HepG2 (cell line): Measurements from ENCODE around the gene ANKRD10. TPM values are rescaled to one million over a fixed set of nuclear protein-coding genes. Genes with fewer than 3 reads are reported as not detected.
A peak's percentile ranks its signal among the peaks of the same experiment; 100 is the strongest.

Experiments
- ARNT ChIP-seq: fragments of 450-650 bp; IDR thresholded peaks from 2 replicates; pipeline ENCODE4 v1.6.1; 2017
- ASH2L ChIP-seq: fragments of 300-600, 200-600 bp; sonication (generic); IDR thresholded peaks from 2 replicates; pipeline ENCODE4 v1.7.0; 2017; ENCODE audit warnings: low read depth, mild to moderate bottlenecking, moderate library complexity, mixed read lengths, low read length; ENCODE audit not compliant: insufficient read length
- CENPX ChIP-seq: sonication (generic); formaldehyde crosslinking; IDR thresholded peaks from 2 replicates; pipeline ENCODE4 v1.9.0; 2021; ENCODE audit warnings: mild to moderate bottlenecking, missing genetic modification reagents, moderate library complexity
- GPN1 ChIP-seq: sonication (generic); formaldehyde crosslinking; IDR thresholded peaks from 2 replicates; pipeline ENCODE4 v1.5.1; 2020; ENCODE audit warnings: missing genetic modification reagents, borderline replicate concordance
- RORA ChIP-seq: sonication (generic); formaldehyde crosslinking; IDR thresholded peaks from 2 replicates; pipeline ENCODE4 v1.5.0; 2020; ENCODE audit warnings: mild to moderate bottlenecking, missing genetic modification reagents, moderate library complexity
- SIX4 ChIP-seq: sonication (generic); formaldehyde crosslinking; IDR thresholded peaks from 2 replicates; pipeline ENCODE4 v1.4.0; 2020; ENCODE audit warnings: missing genetic modification reagents
- STAT6 ChIP-seq: sonication (generic); formaldehyde crosslinking; IDR thresholded peaks from 2 replicates; pipeline ENCODE4 v1.4.0; 2020; ENCODE audit warnings: missing genetic modification reagents, mild to moderate bottlenecking, borderline replicate concordance
- THAP7 ChIP-seq: sonication (generic); formaldehyde crosslinking; IDR thresholded peaks from 2 replicates; pipeline ENCODE4 v1.8.1; 2023; ENCODE audit warnings: mild to moderate bottlenecking, missing genetic modification reagents
- ZNF121 ChIP-seq: sonication (generic); formaldehyde crosslinking; IDR thresholded peaks from 2 replicates; pipeline ENCODE4 v1.5.0; 2020; ENCODE audit warnings: mild to moderate bottlenecking, missing genetic modification reagents
- ZNF17 ChIP-seq: sonication (generic); formaldehyde crosslinking; IDR thresholded peaks from 2 replicates; pipeline ENCODE4 v1.5.0; 2020; ENCODE audit warnings: mild to moderate bottlenecking, missing genetic modification reagents
- ZNF18 ChIP-seq: sonication (generic); formaldehyde crosslinking; IDR thresholded peaks from 2 replicates; pipeline ENCODE4 v1.8.0; 2022; ENCODE audit warnings: mild to moderate bottlenecking, missing genetic modification reagents; ENCODE audit not compliant: insufficient replicate concordance
- ZNF451 ChIP-seq: sonication (generic); formaldehyde crosslinking; IDR thresholded peaks from 2 replicates; pipeline ENCODE4 v1.5.0; 2020; ENCODE audit warnings: mild to moderate bottlenecking, missing genetic modification reagents
- ZSCAN30 ChIP-seq: sonication (generic); formaldehyde crosslinking; IDR thresholded peaks from 2 replicates; pipeline ENCODE4 v1.5.0; 2020; ENCODE audit warnings: mild to moderate bottlenecking, missing genetic modification reagents
- polyA plus RNA-seq, 8 experiments: library from polyadenylated mRNA; depleted of rRNA in 3 of 8; stranded (reverse) in 7 of 8; unstranded in 1 of 8; fragments of >200 nt; fragmentation: Illumina TruSeq in 4 of 8; extraction: Trizol in 4 of 8; gene quantifications; 2 replicates each; pipeline versions ENCODE4 v1.2.1 to v1.2.3, GENCODE V29; 2011 to 2016; ENCODE audit warnings: low read depth in 4 of 8, missing spikeins in 1 of 8, mixed read lengths in 1 of 8; ENCODE audit not compliant: insufficient read depth in 1 of 8
- total RNA-seq, 5 experiments: library from RNA; depleted of rRNA; stranded (reverse); fragments of >200 nt; fragmentation: Illumina TruSeq; extraction: Trizol; gene quantifications; 2 replicates each; pipeline ENCODE4 v1.2.3, GENCODE V29; 2016; ENCODE audit warnings: low read depth in 1 of 5
- TF ChIP-seq, protein P1 (sequence below): sonication (generic); formaldehyde crosslinking; IDR thresholded peaks from 2 replicates; pipeline ENCODE4 v1.4.0; 2020; ENCODE audit warnings: missing genetic modification reagents, borderline replicate concordance
- TF ChIP-seq, protein P2 (sequence below): sonication (generic); formaldehyde crosslinking; IDR thresholded peaks from 2 replicates; pipeline ENCODE4 v1.8.1; 2023; ENCODE audit warnings: mild to moderate bottlenecking, missing genetic modification reagents, borderline replicate concordance
- TF ChIP-seq, protein P3 (sequence below): sonication (generic); formaldehyde crosslinking; IDR thresholded peaks from 2 replicates; pipeline ENCODE4 v1.5.0; 2020; ENCODE audit warnings: mild to moderate bottlenecking, missing genetic modification reagents

The ANKRD10 gene
- total and polyA plus RNA-seq, 2 of the 13 experiments (the other 11 are each of a cell fraction or from before 2014, with no cell fraction given), result 108 to 115 TPM

GRCh38 chr13:110914331-110915056 lies 375 bp downstream of the ANKRD10 start (continued):
- TF ChIP-seq STAT6 (CRISPR knock-in tag) (no peak), ARNT (no peak), ZNF121 (CRISPR knock-in tag) (no peak), SIX4 (0 out of 2 replicates have a peak, but pooled peaks have one; percentile 10), ZNF451 (peak; percentile 74; the same call in 1 of the 2 replicates), ZSCAN30 (CRISPR knock-in tag) (0 out of 2 replicates have a peak, but pooled peaks have one; percentile 41), GPN1 (CRISPR knock-in tag) (no peak), THAP7 (CRISPR knock-in tag) (no peak), CENPX (no peak), ASH2L (peak; percentile 82), ZNF18 (CRISPR knock-in tag) (no peak), RORA (CRISPR knock-in tag) (no peak), ZNF17 (CRISPR knock-in tag) (no peak)
- TF ChIP-seq, protein P1, sequence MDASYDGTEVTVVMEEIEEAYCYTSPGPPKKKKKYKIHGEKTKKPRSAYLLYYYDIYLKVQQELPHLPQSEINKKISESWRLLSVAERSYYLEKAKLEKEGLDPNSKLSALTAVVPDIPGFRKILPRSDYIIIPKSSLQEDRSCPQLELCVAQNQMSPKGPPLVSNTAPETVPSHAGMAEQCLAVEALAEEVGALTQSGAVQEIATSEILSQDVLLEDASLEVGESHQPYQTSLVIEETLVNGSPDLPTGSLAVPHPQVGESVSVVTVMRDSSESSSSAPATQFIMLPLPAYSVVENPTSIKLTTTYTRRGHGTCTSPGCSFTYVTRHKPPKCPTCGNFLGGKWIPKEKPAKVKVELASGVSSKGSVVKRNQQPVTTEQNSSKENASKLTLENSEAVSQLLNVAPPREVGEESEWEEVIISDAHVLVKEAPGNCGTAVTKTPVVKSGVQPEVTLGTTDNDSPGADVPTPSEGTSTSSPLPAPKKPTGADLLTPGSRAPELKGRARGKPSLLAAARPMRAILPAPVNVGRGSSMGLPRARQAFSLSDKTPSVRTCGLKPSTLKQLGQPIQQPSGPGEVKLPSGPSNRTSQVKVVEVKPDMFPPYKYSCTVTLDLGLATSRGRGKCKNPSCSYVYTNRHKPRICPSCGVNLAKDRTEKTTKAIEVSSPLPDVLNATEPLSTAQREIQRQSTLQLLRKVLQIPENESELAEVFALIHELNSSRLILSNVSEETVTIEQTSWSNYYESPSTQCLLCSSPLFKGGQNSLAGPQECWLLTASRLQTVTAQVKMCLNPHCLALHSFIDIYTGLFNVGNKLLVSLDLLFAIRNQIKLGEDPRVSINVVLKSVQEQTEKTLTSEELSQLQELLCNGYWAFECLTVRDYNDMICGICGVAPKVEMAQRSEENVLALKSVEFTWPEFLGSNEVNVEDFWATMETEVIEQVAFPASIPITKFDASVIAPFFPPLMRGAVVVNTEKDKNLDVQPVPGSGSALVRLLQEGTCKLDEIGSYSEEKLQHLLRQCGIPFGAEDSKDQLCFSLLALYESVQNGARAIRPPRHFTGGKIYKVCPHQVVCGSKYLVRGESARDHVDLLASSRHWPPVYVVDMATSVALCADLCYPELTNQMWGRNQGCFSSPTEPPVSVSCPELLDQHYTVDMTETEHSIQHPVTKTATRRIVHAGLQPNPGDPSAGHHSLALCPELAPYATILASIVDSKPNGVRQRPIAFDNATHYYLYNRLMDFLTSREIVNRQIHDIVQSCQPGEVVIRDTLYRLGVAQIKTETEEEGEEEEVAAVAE, result no peak
- TF ChIP-seq, protein P2, sequence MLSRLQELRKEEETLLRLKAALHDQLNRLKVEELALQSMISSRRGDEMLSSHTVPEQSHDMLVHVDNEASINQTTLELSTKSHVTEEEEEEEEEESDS (CRISPR knock-in tag), result no peak
- TF ChIP-seq, protein P3, sequence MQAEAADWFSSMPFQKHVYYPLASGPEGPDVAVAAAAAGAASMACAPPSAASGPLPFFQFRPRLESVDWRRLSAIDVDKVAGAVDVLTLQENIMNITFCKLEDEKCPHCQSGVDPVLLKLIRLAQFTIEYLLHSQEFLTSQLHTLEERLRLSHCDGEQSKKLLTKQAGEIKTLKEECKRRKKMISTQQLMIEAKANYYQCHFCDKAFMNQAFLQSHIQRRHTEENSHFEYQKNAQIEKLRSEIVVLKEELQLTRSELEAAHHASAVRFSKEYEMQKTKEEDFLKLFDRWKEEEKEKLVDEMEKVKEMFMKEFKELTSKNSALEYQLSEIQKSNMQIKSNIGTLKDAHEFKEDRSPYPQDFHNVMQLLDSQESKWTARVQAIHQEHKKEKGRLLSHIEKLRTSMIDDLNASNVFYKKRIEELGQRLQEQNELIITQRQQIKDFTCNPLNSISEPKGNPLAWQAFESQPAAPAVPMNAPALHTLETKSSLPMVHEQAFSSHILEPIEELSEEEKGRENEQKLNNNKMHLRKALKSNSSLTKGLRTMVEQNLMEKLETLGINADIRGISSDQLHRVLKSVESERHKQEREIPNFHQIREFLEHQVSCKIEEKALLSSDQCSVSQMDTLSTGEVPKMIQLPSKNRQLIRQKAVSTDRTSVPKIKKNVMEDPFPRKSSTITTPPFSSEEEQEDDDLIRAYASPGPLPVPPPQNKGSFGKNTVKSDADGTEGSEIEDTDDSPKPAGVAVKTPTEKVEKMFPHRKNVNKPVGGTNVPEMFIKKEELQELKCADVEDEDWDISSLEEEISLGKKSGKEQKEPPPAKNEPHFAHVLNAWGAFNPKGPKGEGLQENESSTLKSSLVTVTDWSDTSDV (CRISPR knock-in tag), result no peak
